NK-92 treated with Interleukin-12 subunit alpha and Interleukin-12 subunit beta, amount 100 ng/mL, for 24 hours (cell line): ENCODE measurements around the gene C6orf62.
"Not testable (repeated sequence)": the region's sequence is repeated elsewhere in the genome, so short reads cannot be mapped to it uniquely, and the experiment has no call there.

Source experiments
- DNase-seq: peaks from one replicate; lab custom pipeline; 2025; lab: John Stamatoyannopoulos, UW

The C6orf62 gene

DNA sequence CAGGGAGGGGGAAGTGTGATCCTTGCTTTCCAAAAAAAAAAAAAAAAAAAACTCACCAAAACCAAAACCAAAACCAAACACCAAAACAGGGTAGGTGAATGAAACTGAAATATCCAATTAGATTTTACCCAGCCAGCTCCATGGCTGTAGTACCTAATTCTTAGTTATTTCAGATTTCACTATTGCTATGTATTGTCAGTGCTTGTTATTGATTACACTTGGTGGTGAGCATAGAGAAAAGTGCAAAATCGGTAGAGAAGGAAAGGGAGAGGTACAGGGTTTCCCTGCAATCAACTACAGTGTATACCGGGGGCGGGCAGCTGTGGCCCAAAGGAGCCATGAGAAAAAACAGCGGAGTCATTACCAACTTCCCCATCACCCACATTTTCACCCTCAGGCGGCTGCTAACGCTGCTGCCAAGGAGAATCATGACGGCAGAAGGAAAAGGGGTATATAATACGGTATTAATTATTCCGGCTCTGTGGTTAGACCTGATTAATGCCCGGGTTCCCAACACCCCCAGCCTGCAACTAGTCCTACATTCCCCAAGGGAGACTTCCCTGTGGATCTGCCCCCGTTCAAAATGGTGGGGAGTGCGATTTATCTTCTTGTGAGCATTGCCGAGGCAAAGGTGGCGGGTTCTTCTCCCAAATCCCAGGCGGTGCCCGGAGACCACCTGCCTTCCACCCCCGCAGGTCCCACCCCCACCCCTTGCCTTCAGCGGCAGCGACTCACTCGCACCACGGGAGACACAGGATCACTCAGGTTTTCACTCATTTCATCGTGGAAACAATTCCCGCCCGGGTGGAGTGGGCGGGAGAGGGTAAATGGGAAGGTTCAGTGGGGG is at the start of gene C6orf62:
C6orf62 (minus strand) TSS at position 30 of the 847 bp plus-strand sequence. CDS start 486 bp downstream, outside the sequence.
- DNase-seq, result peak; percentile 18

DNA sequence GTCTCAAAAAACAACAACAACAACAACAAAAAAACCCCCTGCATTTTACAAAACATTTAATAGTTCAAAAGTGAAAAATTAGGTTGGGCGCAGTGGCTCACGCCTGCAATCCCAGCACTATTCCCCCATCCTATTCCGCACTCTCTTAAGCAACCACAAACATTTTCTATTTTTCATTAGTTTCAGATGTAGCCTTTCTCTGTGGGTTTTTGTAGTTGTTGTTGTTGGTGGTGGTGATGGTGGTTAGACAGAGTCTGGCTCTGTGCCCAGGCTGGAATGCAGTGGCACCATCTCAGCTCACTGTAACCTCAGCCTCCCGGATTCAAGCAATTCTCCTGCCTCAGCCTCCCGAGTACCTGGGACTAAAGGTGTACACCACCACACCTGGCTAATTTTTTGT is 49.4 kb upstream of the C6orf62 start:
- DNase-seq, result no peak

DNA sequence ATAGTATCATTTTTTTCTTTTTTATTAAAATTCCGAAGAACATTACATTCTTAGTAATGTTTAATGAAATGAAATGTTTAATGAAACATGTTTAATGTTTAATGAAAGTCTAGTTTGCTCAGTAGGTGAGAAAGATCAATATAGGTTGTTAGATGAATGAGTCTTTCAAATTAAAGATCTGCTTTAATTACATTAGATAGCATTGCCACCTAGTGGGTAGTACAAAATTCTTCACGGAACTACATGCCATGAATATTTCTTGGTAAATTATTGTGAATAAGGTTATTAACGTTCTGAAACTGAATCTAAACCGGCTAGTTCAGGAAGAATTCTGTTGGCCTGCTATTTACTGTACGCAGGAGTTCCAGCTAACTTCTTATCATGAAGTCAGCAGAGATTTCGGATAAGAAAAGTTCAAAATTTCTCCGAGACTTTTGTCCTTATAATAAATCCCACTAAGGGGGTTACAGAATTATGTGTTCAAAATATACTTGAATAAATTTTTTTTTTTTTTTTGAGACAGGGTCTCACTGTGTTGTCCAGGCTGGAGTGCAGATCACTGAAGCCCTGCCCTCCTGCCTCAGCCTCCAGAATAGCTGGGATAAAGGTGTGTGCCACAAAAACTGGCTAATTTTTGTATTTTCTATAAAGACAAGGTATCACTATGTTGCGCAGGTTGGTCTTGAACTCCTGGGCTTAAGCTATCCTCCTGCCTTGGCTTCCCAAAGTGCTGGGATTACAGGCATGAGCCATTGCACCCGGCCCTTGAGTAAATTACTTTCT is 47.9 kb upstream of the C6orf62 start:
- no peak for DNase-seq

DNA sequence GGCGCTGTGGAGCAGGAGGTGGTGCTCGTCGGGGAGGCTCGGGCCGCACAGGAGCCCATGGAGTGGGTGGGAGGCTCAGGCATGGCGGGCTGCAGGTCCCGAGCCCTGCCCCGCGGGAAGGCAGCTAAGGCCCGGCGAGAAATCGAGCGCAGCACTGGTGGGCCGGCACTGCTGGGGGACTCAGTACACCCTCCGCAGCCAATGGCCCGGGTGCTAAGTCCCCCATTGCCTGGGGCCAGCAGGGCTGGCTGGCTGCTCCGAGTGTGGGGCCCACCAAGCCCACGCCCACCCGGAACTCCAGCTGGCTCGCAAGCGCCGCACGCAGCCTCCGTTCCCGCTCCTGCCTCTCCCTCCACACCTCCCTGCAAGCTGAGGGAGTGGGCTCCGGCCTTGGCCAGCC is 47.0 kb upstream of the C6orf62 start:
- DNase-seq, result not testable (repeated sequence)

DNA sequence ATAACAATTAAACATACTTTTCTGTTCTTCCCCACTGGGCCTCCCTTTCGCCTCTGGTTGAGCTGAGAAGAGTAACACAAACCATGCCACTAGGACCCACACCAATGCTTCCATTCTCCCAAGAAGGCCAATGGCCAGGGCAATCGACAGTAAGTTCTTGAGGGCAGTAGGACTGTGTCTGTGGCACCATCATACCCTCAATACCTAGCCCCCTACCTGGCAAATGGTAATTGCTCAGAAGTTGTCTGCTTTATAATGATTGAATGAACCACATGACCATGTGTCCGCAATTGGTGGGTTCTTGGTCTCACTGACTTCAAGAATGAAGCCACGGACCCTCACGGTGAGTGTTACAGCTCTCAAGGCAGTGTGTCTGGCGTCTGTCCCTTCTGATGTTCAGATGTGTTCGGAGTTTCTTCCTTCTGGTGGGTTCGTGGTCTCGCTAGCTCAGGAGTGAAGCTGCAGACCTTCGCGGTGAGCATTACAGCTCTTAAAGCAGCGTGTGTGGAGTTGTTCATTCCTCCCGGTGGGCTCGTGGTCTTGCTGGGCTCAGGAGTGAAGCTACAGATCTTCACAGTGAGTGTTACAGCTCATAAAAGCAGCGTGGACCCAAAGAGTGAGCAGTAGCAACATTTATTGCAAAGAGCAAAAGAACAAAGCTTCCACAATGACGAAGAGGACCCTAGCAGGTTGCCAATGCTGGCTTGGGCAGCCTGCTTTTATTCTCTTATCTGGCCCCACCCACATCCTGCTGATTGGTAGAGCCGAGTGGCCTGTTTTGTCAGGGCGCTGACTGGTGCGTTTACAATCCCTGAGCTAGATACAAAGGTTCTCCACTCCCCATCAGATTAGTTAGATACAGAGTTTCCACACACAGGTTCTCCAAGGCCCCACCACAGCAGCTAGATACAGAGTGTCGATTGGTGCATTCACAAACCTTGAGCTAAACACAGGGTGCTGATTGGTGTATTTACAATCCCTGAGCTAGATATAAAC is 46.2 kb upstream of the C6orf62 start:
- DNase-seq, result not testable (repeated sequence)

DNA sequence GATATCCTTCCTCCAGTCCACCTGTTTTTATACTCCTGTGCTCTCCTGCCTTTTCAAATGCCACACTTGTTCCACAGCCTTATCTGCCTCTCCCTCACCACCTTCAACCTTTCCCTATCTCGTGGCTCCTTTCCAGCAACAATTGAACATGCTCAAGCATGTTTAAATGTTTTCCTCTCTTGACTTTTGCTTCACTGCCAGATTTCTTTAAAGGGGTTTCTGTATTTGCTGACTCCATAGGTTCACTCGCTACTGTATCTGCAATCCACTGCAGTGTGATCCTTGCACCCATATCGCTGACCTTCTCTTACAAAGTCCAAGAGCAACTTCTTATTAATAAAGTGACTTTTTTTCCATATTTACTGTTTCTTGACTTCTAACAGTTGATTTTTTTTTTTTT is 44.6 kb upstream of the C6orf62 start:
- DNase-seq, result no peak

DNA sequence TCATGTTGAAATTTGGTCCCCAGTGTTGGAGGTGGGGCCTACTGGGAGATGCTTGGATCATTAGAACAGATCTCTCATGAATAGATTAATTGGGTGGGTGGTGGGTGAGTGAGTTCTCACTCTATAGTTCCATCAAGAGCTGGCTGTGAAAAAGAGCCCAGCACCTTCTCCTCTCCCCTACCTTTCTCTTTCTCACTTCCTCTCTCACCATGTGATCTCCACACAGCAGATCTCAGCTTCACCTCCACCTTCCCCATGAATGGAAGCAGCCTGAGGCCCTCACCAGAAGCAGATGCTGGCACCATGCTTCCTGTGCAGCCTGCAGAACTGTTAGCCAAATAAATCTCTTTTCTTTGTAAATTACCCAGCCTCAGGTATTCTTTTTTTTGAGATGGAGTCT is 42.9 kb upstream of the C6orf62 start:
- DNase-seq, result no peak

DNA sequence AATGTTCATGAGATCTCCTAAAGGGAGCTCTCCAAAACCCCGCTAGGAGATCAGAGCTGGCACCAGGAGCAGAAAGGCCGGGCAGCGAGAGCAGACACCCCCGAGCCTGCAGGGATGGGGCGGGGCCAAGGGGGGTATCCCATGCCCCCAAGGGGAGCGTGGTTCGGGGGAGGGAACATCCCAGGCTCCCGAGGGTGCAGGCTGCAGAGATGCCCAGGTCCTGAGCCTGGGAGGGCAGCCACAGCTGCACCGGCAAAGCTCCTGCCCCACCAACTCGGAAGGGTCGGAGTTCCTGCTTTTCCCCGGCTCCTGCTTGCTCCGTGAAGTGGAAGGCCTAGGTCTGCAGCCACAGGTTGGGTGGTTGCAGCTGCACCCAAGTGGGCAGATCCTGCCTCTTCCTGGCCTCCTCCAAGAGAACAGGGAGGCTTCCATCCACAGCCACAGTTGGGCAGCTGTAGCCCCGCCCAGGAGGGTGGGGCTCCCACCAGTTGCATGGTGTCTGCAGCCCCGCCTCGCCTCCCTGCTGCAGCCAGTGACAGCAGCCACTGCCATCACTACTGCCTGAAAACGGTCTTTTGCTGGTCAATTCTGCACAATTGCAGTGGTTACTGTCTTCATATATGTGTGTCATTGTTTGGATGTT is 42.4 kb upstream of the C6orf62 start:
- DNase-seq, result no peak

DNA sequence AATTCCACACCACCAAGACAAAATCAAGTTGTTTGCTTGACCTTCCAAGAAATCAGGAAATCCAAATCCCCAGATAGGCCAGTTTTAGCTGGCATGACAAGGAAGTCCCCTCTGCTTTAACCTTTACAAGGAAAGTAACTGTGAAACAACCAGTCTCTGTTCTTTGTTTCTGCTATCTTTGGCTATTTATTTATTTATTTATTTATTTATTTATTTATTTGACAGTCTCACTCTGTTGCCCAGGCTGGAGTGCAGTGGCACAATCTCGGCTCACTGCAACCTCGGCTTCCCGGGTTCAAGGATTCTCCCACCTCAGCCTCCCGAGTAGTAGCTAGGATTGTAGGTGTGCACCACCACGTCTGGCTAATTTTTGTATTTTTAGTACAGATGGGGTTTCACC is 41.3 kb upstream of the C6orf62 start:
- DNase-seq, result no peak

DNA sequence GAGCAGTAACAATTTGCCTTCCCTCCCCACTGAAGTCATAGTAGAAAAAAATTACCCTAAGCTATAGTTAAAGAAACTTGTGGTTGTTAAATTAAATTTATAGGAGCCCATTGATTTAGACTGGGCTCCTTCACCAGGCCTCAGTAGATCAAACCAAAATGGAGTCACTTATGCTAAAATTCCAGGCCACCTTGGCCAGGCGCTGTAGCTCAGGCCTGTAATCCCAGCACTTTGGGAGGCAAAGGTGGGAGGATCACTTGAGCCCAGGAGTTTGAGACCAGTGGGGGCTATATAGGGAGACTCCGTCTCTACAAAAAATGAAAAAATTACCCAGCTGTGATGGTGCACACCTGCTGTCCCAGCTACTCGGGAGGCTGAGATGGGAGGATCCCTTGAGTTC is 40.8 kb upstream of the C6orf62 start:
- DNase-seq, result no peak

DNA sequence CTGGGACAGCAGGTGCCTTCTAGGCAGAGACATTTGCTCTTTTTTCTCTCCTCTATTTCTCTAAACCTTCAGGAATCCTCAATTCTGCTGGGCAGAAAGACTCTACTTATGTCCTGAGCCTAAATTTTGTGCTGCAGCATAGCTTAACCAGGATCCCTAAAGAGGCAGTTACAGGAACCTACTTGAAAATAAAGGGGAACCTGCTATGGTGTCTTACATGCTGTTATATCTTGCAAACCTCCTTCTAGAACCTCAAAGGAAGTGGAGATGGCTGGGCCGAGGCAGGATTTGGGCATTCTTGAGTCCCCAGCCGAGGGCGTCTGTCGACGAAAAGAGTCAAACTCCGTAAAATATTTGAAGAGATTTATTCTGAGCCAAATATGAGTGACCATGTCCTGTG is 38.7 kb upstream of the C6orf62 start:
- no peak for DNase-seq

DNA sequence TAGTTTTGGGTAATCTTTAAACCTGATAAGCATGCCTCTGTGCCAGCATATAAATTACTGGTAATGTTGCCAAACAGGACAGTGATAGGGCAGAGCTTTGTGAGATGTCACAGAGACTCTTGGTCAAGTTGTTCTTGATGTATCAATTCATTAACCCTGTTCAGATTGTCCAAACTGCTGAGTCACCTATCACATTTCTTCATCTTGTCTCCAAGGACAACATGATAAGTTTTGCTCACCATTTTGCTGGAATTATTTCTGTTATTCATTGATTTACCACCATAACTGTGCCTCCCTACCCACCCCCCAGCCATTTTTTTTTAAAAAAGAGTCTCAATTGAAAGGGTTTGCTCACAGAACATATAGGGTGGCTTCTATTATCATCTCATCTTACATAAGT is 36.3 kb upstream of the C6orf62 start:
- no peak for DNase-seq

DNA sequence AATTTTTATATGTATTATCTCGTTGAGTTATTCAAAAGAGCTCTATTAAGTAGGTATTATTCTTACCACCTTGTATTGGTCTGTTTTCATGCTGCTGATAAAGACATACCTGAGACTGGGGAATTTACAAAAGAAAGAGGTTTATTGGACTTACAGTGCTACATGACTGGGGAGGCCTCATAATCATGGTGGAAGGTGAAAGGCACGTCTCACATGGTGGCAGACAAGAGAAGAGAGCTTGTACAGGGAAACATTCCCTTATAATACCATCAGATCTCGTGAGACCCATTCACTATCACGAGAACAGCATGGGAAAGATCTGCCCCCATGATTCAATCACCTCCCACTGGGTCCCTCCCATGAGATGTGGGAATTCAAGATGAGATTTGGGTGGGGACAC is 35.4 kb upstream of the C6orf62 start:
- DNase-seq, result not testable (repeated sequence)

DNA sequence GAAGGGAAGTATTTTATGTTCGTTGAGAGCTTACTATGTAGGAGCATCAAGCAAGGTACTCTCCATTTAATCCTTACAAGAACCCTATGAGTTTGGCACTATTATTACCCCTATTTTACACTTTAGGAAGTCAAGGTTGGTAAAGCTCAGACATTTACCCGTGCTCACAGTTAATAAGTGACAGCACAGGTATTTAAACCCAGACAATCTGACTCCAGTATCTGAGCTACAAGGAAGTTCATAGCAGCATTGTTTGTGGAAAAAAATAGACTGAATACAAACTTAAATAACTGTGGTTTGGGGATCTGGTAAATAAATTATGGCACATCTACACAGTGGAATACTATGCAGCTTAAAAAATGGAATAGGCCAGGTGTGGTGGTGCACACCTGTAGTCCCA is 34.6 kb upstream of the C6orf62 start:
- no peak for DNase-seq

DNA sequence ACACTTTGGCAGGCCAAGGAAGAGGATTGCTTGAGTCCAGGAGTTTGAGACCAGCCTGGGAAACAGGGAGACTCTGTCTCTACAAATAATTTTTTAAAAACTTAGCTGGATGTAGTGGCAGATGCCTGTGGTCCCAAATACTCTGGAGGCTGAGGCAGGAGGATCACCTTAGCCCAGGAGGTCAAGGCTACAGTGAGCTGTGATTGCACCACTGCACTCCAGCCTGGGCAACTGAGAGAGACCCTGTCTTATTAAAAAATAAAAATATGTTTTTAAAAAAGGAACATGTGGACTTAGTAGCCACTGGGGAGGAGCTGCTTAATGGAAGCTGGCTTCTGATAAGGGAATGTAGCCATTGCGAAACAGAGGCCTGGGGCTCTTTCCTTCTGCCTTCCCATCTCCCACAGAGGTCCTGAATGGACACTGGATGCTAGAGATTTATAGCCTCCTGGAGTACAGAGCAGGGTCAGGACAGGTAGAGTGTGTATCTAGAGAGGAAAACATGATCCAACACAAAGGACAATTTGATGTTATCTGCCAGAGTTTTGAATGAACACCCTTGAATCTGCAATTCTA is 34.1 kb upstream of the C6orf62 start:
- no peak for DNase-seq

DNA sequence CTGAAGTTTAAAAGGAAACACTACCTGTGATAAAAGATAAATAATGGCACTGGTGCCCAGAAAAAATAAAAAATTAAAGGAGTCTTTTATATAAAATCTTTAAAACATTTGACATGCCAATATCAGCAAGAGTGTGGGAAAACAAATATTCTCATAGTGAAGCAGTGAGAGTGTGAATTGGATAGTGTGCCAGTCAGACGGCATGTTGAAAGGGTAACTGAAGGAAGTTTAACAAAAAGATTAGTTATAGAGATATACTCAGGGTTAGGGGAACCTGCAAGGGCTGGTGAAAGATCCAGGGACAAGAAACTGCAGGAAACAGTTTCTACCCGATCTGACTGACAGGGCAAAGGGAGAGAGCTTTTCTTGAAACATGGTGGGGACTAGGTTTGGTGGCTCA is 33.5 kb upstream of the C6orf62 start:
- no peak for DNase-seq

DNA sequence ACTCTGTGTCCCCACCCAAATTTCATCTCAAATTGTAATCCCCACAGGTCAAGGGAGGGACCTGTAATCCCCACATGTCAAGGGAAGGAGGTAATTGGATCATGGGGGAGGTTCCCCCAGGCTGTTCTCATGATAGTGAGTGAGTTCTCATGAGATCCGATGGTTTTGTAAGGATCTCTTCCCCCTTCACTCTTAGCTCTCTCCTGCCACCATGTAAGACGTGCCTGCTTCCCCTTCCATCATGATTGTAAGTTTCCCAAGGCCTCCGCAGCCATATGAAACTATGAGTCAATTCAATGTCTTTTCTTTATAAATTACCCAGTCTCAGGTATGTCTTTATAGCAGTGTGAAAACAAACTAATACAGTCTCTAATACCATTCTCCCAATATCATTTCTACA is 31.9 kb upstream of the C6orf62 start:
- DNase-seq, result not testable (repeated sequence)

DNA sequence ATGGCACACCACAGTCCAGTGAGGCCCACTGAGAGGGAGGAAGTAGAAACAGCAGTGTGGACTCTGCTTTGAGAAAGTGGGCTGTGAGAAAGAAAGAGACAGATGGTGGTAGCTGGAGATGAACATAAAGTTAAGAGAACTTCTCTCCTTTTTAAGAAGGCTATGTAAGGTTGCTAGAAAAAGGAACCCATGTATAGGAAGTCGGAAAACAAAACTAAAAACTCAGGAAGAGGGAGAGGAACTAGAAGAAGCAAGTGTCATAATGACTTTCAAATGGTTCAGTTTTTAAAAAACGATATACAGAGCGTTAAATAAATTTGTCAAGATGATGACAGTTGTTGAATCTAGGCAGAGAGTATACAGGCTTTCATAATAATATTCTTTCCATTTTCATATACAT is 30.3 kb upstream of the C6orf62 start:
- DNase-seq, result no peak

DNA sequence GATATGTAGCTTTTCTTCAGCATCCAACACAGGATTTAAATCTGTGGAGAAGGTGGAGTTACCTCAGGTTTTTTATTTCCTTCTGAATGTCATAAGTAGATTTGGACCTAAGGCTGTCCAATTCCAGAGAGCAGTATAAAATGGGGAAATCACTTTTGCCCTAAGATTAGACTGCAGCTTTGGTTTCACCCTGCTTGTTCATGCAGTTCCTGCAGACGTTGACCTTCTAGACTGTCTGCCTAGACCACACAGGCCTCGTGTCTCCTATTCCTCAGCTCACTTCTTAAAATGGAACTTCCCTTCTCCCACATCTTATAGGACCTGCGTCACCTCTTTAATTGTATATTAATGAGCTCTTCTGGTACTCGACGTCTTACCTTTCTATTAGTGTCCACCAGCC is 26.0 kb upstream of the C6orf62 start:
- no peak for DNase-seq

DNA sequence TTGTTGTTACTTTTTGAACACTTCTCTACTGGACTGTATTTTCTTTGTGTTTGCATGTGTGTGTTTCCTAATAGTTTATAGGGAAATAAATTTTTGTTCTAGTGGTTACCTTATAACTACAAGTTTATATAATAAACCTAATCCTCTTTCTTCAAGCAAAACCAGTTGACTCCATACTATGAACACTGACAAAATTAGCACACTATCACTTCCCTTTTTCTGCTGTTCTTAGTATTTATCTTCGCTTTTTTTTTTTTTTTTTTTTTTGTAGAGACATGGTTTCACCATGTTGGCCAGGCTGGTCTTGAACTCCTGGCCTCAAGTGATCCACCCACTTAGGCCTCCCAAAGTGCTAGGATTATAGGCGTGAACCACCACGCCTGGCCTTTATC is 25.0 kb upstream of the C6orf62 start:
- no peak for DNase-seq

DNA sequence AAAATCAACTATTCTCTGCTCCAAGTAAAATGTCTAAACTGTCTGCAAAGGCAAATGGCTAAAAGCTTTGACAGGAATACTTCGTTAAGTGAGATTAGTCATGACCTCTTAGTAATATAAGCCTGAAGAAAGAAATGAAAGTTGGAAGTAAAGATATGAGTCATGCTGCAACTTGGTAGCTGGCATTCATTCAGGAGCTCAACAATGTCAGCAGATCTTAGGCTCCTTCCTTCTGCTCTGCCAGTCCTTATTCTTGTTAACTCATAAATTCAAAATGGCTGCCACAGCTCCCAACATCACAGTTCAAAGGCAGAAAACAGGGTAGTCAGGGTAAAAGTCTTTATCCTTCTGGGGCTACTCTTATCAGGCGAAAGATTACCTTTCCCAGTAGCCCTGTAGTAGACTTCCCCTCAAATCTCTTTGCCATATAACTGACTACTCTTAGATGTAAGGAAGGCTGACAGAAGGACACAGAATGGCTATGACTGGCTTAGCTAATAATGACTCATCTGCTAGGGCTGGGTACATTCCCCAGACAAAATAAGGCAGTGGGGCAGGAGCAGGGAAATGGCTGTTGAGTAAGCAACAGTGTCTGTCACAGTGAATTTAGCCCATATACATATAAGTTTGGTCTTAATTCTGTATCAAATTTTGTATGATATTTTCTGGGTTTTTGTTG is 24.4 kb upstream of the C6orf62 start:
- DNase-seq, result no peak
